HG03045 (cell line): ENCODE results near the gene ZNF346.

Experiments used
- ATAC-seq: cut with Tn5 transposase; IDR thresholded peaks from one replicate; pipeline ENCODE4 v1.9.1; 2021; ENCODE audit warnings: mild to moderate bottlenecking, moderate library complexity; ENCODE audit not compliant: unreplicated experiment

Gene ZNF346

DNA sequence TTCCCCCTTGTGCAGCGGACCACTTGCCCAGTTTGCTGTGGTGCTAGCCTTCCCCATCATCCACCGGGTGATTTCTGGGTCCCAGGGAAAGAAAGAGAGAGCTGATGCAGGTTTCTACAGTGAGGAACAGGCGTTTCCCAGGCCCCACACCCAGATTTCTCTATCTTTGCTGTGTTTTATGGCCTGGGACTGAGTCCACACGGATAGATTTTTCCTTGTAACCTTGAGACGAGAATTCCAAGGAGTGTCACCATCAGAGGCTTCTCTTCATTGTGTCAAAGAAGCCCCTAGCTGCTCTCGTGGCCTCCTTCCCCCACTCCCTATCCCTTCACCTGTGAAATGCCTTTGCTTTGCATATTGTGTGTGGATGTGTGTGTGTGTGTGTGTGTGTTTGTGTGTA, 43.0 kb downstream of the ZNF346 start:
- ATAC-seq, result no peak

DNA sequence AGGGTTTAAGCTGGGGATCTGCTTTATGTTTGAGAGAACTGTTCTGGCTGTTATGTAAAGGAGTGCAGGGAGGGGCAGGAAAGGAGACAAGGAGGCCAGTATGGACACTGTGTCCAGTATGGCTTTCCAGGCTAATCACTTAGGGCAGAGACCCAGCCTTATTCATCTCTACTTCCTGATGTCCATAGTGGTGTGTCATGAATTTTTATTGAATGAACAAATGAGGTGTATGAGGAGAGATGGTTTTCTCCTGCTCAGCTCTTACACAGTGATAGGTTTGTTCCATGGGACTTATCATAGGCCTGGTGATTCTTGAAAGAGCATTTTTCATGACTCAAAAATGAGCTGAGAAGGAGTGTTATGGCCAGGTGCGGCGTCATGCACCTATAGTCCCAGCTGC, 43.7 kb downstream of the ZNF346 start:
- ATAC-seq, result no peak

DNA sequence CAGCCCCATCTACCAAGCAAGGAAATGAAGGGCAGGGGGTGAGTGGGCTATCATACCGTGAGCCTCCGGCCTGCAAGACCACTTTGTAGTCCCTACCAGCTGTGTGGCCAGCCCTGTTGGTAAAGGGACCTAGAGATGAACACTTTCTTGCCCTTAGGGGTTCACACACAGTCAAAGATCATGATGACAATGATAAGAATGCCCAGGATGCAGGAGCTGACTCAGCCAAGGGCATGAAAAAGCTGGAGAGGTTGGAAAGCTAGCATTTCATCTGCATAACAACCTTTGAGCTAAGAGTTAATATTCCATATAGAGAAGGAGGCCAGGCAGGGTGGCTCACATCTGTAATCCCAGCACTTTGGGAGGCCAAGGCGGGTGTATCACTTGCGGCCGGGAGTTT, 45.0 kb downstream of the ZNF346 start:
- no peak for ATAC-seq

DNA sequence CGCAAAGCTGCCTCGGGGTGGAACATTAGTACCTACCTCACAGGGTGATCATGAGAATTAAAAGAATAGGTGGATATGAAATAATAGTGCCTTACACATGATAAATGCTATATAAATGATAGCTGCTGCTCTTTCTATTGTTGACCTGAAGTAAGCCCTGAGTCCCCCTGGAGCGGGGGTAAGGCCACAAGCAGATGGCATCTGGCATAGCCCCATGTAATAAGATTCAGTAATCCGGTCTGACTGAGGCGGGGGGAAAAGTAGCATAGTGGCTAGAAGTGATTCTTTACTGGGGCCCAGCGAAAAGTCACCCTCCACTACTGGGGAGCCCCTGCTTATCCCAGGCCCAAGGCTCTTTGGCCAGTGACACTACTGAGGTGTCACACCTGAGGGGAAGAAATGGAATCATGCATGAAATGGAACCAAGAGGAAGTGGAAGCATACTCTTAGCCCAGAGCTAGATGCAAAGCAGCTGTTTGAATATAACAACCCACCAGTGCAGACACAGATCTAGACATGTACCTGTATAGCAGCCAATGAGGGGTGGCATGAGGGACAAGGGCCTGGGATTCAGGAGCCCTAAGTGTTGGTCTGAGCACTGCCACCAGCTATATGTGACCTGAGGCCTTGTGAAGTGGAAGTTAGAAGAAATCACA, 48.2 kb downstream of the ZNF346 start:
- no peak for ATAC-seq

DNA sequence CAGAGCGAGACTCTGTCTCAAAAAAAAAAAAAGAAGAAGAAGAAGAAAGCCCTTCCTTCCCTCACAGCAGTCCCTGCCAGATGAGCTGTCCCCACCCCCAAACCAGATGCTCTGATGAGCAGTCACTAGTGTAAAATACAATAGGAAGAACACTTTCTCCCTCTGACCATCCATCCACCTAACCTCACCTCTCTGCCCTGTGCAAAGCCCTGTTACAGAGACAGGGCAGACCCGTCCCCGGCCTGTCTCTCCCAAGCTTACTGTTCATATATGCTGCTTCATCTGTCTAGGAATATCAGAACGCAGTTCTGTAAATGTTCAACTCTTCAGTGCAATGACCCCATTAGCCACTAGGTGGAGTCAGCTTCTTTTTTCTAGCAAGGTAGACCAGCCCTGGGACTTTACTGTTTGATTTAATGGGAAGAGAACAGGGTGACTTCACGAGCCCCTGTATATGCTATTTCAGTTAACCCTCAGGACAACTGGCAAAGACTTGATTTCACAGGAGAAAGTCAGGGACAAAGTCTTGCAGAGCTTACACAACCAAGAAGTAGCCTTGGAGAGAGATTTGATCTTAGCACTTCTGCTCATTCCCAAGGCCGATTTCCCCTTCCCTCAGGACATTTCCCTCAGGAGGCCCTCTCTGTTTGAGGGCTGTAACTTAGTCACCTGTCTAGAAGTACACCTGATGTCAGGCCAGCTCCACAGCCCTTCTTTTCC, 49.3 kb downstream of the ZNF346 start:
- ATAC-seq, result peak; percentile 55

DNA sequence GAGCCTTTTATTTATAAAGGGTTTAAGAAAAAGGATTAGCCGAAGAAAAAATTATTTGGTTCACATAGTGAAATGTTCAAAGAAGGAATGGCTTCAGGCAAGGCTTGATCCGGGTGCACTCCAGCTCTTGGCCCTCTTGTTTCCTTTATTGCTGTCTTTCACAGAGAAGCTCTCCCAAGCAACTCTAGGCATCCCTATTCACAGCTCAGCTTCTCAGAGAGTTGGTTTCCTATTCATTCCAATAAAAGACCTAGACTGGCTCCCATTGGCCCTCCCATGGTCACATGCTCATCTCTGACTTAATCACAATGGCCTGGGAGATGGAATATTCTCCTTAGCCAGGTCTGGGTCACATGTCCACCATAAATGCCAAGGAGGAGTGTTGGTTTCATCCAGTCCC, 54.8 kb downstream of the ZNF346 start:
- ATAC-seq, result no peak

DNA sequence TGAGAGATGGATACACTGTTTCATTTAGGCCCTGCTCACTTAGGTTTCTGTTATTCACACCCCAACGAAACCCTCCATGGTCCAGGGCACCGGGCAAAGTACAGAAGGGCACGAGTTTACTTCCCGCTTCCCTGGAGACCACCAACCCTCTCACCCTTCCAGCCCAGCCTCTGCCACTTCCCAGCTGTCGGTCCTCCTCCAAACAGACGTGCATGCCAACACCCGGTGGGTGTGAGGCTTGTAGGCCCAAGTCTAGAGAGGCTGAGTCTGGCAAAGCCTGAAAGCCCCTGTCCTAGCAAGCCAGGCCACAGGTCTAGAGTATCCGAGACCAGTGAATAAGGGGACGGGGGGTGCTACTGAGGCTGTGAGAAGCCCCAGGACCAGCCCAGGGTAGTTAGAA, 57.1 kb downstream of the ZNF346 start:
- no peak for ATAC-seq

DNA sequence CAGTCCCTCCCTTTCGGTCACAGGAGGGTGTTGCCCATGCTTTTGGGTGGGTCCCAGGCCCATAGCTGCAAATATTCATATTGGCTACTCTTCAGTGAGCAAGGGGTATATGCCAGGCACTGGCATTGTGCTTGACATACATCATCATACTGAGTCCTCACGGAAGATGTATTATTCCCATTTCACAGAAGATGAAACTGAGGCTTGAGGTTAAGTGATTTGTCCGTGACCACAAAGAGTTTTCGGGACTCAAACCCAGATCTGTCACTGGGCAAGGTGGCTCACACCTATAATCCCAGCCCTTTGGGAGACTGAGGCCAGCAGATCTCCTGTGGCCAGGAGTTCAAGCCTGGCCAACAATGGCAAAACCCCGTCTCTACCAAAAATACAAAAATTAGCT, 57.8 kb downstream of the ZNF346 start:
- ATAC-seq, result no peak

DNA sequence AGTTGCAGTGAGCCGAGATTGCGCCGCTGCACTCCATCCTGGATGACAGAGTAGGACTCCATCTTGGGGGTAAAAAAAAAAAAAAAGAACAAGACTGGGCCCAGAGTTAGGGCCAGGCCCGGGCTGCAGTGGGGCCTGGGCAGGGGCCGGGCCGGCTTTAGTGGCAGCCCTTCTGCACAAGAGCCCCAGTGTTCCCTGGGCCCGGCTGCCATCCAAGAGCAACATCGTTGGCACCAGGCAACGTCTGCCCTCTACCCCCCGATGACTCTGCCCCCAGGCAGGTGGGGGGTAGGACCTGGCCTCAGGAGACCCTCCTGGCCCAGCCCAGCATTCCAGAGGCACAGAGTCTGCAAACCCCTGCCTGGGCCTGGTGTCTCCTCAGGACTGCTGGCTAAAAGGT, 59.4 kb downstream of the ZNF346 start:
- ATAC-seq, result no peak

DNA sequence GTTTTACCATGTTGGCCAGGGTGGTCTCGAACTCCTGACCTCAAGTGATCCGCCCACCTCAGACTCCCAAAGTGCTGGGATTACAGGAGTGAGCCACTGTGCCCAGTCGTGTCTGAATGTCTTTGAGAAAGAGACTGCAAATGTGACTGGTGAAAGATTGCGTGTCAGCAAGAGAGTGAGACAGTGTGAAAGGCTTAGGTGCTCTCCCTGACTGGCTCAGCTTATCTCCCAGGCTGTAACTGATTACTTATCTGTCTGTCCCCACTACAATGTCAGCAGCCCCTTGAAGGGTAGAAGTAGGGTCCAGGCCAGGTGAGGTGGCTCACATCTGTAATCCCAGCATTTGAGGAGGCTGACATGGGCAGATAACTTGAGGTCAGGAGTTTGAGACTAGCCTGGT, 60.9 kb downstream of the ZNF346 start:
- no peak for ATAC-seq

DNA sequence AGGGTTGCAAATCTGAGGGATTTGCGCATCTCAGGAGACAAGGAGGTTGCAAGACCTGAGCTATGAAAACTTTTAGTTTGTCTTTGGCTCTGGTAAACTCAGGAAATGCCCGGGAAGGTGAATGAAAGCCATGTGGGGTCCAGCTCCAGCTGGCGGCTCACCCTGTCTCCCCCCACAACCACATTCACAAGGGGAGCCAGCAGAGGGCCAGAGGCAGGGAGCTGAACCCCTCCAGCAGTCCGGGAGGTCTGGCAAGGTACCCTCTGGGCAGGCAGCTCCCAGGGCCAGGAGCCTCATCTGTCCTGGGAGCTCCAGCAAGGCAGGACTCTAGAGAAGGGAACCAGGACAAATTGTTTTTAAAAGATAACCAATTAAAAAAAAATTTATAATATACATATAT, 61.7 kb downstream of the ZNF346 start:
- no peak for ATAC-seq

DNA sequence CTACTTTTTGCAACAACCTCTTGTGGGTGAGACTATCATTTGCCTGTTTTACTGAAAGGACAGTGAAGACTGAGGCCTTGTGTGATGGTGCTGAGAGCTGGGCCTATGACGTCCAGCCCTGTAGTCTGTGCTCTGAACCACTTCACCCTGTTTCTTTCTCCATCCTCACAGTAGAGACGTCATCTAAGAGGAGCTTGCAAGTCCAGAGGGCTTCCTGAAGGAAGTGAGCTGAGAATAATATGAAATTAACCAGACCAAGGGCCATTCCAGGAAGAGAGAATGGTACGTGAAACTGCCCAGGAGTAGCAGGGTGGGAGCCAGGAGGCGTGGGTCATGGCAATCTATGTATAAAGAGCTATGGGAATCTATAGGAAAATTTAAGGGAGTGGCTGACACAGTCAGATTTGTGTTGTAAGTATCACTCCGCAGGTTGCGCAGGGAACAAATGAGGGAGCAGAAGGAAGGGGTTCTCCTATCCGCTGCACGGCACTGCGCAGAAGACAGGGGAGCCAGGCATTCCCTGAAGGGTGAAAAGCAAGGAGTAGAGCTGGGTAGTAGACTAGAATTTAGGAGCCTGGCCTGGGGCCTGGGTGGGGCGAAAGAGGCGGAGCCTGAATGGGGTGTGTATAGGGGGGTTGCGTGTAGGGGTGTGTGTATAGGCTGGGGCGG, 63.6 kb downstream of the ZNF346 start:
- ATAC-seq, result no peak

DNA sequence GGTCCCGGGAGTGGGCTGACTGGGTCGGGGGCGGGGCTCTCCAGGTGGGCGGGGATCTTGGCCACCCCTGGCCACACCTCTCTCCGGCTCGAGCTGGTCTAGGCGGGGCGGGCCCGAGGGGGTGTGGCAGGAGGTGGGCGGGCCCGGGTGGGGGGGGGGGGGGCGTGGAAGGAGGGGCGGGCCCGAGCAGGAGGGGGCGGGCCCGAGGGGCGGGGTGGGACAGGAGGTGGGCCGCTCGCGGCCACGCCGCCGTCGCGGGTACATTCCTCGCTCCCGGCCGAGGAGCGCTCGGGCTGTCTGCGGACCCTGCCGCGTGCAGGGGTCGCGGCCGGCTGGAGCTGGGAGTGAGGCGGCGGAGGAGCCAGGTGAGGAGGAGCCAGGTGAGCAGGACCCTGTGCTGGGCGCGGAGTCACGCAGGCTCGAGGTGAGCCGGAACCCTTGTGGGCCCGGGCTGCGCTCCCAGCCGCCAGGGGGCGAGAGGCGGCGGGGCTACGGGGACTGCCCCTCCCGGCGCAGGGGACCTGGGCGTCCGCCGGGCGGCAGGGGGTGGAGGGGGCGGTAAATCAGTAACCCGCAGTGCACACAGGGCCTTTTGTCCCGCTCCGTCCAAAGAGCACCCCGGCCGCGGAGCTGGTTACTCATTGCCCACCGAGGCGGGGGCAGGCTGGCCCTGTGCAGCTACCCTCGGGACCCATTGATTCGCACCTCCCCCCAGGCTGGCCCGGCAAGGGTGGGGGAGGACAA, 64.3 kb downstream of the ZNF346 start, which contains the start of gene FGFR4:
Gene FGFR4 (plus strand): TSS at position 262 of the 744 bp plus-strand sequence. CDS start 2,688 bp downstream, outside the sequence.
- ATAC-seq, result peak; percentile 51

DNA sequence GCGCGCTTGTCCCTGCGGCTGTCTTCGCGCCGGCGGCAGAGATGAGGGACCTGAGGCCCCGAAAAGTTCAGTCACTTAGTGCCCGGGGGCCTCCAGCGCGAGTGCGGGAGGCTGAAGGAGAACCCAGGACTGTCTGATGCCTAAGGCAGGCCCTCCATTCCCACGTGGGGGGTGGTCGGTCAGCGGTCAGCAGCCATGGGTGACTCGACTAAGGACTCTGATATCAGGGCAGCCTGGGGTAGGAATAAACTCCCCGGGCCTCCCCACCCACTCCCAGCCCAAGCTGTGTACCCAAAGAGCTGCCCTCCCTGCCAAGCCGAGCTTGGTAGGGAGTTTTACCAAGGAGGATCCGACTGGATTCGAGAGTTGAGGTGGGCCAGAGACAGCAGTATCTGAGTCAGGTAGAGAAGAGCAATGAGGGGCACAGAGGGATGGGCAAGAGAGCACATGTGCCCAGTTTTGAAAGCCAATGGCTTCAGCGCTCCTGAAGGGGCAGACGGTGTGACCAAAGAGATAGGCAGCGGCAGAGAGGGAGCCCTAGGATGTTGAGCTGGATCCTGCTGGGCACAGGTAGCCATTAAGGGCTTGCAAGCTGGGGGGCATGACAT, 65.0 kb downstream of the ZNF346 start:
- no peak for ATAC-seq

DNA sequence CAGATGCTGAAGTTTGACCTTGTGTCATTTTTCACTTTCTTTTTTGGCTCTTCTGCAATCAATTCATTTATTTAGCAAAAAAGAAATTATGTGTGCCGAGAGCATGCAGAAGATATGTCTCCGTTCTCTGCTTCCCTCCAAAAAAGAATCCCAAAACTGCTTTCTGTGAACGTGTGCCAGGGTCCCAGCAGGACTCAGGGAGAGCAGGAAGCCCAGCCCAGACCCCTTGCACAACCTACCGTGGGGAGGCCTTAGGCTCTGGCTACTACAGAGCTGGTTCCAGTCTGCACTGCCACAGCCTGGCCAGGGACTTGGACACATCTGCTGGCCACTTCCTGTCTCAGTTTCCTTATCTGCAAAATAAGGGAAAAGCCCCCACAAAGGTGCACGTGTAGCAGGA, 66.6 kb downstream of the ZNF346 start:
- ATAC-seq, result no peak

DNA sequence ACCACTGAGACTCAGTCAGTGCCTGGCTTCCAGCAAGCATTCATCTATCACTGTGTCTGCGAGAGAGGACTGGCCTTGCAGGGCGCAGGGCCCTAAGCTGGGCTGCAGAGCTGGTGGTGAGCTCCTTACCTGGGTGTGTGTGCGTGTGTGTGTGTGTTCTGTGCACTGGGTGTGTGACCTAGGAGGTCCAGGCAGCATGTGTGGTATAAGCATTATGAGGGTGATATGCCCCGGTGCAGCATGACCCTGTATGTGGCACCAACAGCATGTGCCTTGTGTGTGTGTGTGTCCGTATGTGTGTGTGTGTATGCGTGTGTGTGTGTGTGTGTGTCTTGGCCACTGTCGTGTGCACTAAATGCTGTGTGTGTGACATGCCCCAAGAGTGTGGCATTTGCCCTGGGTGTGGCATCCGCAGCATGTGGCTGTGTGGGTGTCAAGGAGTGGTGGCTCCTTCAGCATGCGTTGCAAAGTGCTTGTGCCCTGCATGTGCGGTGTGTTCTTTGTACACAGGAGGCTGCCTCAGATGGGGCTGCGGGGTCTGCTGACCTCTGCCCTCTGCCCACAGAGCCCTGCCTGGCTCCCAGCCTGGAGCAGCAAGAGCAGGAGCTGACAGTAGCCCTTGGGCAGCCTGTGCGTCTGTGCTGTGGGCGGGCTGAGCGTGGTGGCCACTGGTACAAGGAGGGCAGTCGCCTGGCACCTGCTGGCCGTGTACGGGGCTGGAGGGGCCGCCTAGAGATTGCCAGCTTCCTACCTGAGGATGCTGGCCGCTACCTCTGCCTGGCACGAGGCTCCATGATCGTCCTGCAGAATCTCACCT, 67.5 kb downstream of the ZNF346 start:
- no peak for ATAC-seq

DNA sequence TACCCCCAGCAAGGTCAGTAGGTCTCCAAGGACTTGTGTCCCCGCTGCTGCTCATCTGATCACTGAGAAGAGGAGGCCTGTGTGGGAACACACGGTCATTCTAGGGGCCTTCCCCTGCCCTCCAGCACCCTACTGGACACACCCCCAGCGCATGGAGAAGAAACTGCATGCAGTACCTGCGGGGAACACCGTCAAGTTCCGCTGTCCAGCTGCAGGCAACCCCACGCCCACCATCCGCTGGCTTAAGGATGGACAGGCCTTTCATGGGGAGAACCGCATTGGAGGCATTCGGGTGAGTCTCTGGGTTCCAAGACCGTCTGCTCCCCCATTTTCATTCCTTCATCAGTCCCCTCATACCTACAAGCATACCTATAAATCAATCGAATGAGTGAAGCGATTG, 68.3 kb downstream of the ZNF346 start:
- ATAC-seq, result no peak

DNA sequence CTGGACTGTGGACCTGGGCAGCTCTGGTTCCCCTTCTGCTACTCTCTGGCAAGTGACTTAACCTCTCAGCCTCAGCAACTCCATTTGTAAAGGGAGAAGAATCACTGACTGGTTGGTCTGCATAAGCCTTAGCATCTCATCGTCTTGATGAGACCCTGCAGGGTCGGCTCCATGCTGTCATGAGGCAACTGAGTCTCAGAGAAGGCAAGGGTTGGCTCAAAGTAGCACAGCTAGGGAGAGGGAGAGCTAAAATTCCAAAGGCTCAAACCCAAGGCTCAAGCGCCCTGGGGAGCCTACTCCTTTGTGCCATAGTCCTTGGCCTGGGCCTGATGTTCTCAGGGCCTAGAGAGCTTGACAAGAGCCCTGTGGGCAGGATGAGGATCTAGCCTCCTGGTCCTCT, 68.7 kb downstream of the ZNF346 start:
- no peak for ATAC-seq

DNA sequence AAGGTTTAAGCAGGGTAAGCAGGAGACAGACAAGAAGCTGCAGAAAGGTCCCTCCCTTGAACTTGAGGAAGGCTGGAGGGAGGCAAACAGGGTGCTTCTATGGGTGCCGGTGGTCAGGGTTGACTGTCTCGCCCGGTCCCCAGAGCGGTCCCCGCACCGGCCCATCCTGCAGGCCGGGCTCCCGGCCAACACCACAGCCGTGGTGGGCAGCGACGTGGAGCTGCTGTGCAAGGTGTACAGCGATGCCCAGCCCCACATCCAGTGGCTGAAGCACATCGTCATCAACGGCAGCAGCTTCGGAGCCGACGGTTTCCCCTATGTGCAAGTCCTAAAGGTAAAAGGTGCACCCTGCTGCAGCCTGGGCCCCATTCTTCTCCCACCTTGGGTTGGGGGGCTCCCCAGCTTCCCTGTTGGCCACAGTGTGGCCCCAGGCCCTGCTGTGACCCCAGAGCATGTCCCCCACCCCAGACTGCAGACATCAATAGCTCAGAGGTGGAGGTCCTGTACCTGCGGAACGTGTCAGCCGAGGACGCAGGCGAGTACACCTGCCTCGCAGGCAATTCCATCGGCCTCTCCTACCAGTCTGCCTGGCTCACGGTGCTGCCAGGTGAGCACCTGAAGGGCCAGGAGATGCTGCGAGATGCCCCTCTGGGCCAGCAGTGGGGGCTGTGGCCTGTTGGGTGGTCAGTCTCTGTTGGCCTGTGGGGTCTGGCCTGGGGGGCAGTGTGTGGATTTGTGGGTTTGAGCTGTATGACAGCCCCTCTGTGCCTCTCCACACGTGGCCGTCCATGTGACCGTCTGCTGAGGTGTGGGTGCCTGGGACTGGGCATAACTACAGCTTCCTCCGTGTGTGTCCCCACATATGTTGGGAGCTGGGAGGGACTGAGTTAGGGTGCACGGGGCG, 69.9 kb downstream of the ZNF346 start:
- no peak for ATAC-seq
